Measurements from ENCODE around the gene HOXC12.

Gene HOXC12

DNA sequence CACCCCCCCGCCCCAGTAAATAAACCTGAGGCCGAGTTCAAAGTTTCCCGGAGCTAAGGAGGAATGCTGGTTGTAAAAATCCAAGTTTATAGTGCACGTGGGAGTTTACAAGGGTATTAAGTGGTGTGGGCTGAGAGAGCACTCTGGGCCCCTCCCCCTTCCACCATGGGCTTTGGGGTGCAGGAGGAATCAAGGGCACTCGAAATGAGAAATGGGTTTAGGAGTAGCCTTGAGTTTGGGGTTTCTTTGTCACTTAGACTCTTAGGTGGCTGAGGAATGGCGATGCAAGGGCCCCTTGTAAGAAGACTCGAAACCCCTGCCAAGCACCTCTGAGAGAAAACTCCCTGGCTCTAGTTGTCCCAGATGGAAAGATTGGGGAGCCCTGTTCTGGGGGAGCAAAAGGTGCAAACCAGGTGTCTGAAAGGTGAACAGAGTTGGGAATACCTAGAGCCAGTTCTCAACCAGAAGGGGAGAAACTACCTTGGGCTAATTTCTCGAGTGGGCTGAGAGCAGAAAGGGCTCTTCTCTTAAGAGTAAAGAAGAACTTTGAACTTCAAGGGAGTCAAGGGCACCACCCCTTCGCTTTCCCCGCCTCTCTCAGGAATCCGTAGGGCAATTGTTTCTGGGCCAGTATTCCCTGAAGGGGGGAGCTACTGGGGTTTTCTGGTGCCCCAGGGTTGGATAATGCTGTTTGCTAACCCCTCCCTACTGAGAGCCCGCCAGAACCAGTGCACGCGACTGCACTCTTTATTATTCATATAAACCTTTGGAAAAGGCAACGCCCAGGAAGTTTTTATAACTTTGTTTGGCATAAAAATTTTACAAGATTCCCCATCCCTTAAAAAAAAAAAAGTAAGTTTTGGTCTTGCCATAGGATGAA, 24.0 kb downstream of the HOXC12 start:
- H3K4me3 ChIP-seq (ENCODE audit: low read depth, low read length): no peak overlapping the region
- DNase-seq (ENCODE audit: low read depth): no peak
- TF ChIP-seq, protein P1, sequence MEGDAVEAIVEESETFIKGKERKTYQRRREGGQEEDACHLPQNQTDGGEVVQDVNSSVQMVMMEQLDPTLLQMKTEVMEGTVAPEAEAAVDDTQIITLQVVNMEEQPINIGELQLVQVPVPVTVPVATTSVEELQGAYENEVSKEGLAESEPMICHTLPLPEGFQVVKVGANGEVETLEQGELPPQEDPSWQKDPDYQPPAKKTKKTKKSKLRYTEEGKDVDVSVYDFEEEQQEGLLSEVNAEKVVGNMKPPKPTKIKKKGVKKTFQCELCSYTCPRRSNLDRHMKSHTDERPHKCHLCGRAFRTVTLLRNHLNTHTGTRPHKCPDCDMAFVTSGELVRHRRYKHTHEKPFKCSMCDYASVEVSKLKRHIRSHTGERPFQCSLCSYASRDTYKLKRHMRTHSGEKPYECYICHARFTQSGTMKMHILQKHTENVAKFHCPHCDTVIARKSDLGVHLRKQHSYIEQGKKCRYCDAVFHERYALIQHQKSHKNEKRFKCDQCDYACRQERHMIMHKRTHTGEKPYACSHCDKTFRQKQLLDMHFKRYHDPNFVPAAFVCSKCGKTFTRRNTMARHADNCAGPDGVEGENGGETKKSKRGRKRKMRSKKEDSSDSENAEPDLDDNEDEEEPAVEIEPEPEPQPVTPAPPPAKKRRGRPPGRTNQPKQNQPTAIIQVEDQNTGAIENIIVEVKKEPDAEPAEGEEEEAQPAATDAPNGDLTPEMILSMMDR (IDR thresholded peaks at IDR 0.05; ENCODE audit: low read depth, low read length, missing control alignments): no peak
- in situ Hi-C loops (cut with HindIII; ENCODE audit: low sequenced_read_pairs): no loop called here

DNA sequence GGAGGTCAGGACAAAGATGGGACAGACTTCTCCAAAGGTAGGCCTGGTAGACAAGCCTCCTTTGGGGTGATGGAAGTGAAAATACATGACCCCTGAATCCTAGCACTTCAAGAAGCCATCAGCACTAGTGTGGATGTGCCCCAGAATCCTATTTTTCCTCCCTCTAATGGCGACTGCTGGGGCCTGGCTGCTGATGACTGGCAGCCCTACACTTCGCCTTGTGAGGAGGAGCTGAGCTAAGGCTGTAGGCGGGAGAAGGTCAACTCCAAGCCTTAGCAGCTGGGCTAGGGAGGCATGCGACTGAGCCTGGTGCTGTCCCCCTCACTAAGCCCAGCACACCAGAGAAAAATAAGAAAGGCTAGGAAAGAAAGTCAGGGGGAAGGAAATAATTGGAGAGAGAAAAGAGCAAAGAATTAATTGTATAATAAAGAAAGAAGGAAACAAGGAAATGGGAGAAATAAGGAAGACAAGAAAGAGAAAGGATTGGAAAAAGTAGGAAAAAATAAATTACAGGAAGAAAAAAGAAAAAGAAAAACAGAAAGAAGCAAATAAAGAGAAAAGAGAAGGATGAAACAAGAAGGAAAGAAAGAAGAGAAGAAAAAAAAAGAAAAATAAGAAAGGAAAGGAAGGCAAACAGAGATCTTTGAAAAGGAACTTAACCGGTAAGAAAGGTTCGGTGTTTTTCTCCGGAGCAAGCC, 25.6 kb downstream of the HOXC12 start:
- in situ Hi-C loops (cut with HindIII; ENCODE audit: low sequenced_read_pairs): no loop called here
- no peak overlapping the region for H3K4me3 ChIP-seq (ENCODE audit: low read depth, low read length)
- TF ChIP-seq, protein P1 (IDR thresholded peaks at IDR 0.05; ENCODE audit: low read depth, low read length, missing control alignments): no peak
- no peak for DNase-seq (ENCODE audit: low read depth)

DNA sequence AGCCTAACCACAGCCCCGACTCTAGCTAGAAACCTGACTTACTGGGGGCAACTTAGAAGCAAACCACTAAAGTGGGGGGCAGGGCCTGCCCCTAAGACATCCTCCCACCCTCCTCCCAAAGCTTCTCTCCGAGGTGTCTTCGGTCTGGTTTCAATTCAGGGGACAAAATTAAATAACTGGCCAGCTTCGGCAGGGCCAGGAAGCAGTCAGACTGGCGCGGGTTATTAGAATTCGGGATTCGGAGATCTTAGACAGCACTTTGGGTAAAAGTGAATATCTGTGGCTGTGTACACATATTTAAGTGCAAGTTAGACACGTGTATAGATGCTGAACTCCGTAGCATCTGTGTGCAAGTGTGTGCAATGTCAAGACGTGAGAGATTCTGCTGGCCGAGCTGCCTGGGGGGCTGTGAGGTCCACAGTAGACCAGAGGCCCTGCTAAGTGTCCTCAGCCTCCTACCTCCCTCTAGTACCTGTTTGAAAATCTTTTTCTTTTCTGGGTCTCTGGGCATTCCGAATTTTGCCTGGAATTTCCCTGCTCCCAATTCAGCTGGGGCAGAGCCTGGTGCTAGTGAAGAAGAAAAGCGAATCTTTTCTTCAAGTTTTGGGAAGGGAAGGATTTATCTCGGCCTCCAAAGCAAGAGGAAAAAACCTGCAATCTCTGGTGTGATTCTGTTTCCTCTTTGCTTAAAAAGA, 26.2 kb downstream of the HOXC12 start:
- no peak overlapping the region for H3K4me3 ChIP-seq (ENCODE audit: low read depth, low read length)
- TF ChIP-seq, protein P1 (IDR thresholded peaks at IDR 0.05; ENCODE audit: low read depth, low read length, missing control alignments): no peak
- in situ Hi-C loops (cut with HindIII; ENCODE audit: low sequenced_read_pairs): no loop called here
- DNase-seq (ENCODE audit: low read depth): no peak

DNA sequence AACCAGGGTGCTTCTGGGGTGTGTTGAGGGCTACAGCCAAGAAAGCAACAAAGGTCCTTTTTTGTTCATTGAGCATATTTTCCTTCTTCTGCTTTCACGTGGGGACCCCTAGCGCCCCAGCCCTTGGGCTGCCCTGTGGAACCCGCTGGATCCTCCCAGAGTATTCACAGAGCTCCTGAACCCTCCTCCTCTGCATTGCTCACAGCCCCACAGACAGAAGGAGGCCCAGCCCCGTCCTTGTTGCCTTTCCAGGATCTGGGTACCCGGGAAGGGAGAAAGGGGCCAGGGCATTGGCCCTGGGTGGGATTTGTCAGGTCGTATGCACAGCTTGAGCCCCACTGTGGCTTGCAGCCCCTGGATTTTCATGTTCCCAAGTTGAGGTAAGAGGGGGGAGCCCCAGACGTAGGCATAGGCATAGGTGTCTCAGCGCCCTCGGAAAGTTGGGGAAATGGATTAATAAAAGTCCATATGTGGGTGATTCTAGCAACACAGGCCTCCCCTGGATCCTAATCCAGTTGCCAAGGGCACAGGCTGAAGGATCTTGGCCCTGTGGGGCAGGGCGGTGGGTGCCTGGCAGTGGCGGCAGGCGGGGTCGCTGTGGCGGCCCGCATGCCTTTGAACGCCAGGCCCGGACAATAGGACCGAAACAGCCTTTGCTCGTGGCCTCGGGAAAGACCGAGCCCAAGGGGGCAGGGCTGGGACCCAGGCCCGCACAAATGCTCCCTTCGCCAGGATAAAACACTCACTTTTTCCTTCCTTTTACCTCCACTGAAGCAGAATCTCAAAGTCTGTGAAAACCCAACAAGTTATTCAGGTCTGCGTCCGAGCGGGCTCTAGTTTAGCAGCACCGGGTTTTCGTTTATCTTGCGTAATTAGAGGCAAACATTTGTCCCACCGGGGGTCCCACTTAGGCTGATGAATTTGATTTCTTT, 27.2 kb downstream of the HOXC12 start:
- in situ Hi-C loops (cut with HindIII; ENCODE audit: low sequenced_read_pairs): no loop called here
- H3K4me3 ChIP-seq (ENCODE audit: low read depth, low read length): no peak overlapping the region
- DNase-seq (ENCODE audit: low read depth): no peak
- TF ChIP-seq, protein P1 (IDR thresholded peaks at IDR 0.05; ENCODE audit: low read depth, low read length, missing control alignments): no peak

DNA sequence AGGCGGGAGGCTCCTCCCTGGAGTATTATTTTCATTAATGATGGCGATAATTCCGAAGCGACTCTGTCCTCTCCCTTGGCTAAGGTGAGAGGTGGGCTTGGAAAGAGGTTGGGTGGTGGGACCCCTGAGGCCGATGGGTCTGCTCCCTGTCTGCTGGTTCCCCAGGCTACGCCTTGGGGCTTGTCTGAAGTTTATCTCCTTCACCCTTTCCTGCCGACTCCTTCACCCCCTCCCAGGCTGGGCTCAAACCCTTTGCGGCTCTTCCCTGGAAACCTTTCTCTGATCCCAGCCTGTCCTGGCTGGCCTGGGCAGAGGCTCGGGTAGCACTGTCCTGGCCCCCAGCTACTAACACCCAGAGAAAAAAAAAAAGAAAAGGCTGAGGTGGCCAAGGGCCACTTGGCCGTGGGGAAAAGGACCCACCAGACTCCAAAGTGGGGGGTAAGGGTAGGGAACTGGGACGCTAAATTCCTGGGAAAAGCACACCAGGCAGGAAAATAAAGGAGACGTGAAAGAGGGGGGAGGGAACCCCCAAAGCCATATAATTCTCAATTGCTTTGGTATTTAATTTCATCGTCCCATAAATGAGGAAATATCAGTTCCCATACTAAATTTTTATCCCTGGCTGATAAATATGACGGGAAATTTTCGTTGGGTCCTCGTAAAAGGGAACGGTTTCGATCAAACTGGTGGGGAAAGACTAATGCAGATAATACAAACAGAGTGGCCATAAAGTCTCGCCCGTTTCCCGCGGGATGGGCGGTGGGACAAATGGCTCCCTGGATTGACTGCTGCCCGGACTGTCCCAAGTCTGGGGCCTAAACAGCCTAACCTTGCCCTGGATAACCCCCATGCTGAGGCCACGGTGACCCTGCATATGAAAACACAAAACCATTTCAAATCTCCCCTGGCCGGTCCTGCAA, 28.2 kb downstream of the HOXC12 start:
- in situ Hi-C loops (cut with HindIII; ENCODE audit: low sequenced_read_pairs): no loop called here
- no peak overlapping the region for H3K4me3 ChIP-seq (ENCODE audit: low read depth, low read length)
- TF ChIP-seq, protein P1 (IDR thresholded peaks at IDR 0.05; ENCODE audit: low read depth, low read length, missing control alignments): no peak
- no peak for DNase-seq (ENCODE audit: low read depth)
